Esophagus muscularis mucosa (tissue), 3 donors: ENCODE data around the gene MFSD12.

ENCODE experiments used
- POLR2A ChIP-seq: fragments of 450-650 bp; IDR thresholded peaks from one replicate; pipeline ENCODE4 v1.6.1; 2017; ENCODE audit warnings: antibody characterized with exemption, moderate library complexity, mild to moderate bottlenecking, low read depth
- TF ChIP-seq, protein P1 (sequence below), 3 experiments: fragments of 200-600 bp in 2 of 3; fragments of 450-650 bp in 1 of 3; sonication (generic) in 2 of 3; IDR thresholded peaks; one replicate each; pipeline ENCODE4 v1.5.1; 2017 to 2019; ENCODE audit warnings: antibody characterized with exemption in 3 of 3, mild to moderate bottlenecking in 2 of 3, moderate library complexity in 1 of 3

DNA sequence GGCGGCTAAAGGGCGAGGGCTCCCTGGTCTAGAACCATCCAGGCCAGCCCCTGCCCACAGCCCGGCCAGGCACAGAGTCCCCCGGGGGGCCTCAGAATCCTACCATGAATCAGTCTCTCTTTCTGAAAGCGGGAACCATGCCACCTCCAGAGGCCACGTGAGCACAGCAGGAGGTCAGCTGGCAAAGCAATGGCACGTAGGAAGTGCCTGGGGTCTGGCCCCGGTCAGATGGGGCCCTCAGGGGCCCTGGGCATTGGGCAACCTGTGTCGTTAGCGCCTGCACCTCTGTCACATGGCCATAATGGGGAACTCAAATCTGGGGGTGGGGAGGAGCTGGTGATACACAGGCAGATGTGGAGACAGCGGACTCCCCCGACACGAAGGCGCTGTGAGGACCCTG is 8.8 kb downstream of the MFSD12 start:
- no peak for TF ChIP-seq POLR2A
- TF ChIP-seq, protein P1, sequence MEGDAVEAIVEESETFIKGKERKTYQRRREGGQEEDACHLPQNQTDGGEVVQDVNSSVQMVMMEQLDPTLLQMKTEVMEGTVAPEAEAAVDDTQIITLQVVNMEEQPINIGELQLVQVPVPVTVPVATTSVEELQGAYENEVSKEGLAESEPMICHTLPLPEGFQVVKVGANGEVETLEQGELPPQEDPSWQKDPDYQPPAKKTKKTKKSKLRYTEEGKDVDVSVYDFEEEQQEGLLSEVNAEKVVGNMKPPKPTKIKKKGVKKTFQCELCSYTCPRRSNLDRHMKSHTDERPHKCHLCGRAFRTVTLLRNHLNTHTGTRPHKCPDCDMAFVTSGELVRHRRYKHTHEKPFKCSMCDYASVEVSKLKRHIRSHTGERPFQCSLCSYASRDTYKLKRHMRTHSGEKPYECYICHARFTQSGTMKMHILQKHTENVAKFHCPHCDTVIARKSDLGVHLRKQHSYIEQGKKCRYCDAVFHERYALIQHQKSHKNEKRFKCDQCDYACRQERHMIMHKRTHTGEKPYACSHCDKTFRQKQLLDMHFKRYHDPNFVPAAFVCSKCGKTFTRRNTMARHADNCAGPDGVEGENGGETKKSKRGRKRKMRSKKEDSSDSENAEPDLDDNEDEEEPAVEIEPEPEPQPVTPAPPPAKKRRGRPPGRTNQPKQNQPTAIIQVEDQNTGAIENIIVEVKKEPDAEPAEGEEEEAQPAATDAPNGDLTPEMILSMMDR (IDR thresholded peaks at IDR 0.05) = no peak
